Subcutaneous adipose tissue (tissue), 4 donors: ENCODE results near the gene RARS1. TPM values are rescaled to one million over a fixed set of nuclear protein-coding genes. Genes with fewer than 3 reads are reported as not detected.

Experiments
- CTCF ChIP-seq: fragments of 450-650 bp; IDR thresholded peaks from one replicate; pipeline ENCODE4 v1.5.1; 2016; ENCODE audit warnings: low read depth, mild to moderate bottlenecking, control low read depth, antibody characterized with exemption, moderate library complexity
- total RNA-seq, 4 donors: library from RNA; depleted of rRNA; stranded (reverse); fragments of >200 nt; gene quantifications; one replicate each; pipeline ENCODE4 v1.1.0, GENCODE V29; 2016

RARS1 gene
- total RNA-seq, 4 donors from 2014 or later: 49.4 to 71.9 (median 64.1) TPM

- TF ChIP-seq CTCF: no peak
These were observed 5.7 kb upstream of the RARS1 start for GRCh38 chr5:168480601-168481000.

- no peak for TF ChIP-seq CTCF
These were observed 4.9 kb upstream of the RARS1 start for GRCh38 chr5:168481330-168481788.

- TF ChIP-seq CTCF: no peak
These were observed 3.9 kb upstream of the RARS1 start for GRCh38 chr5:168482361-168482760.

- TF ChIP-seq CTCF: no peak
These were observed 2.8 kb downstream of the RARS1 start for GRCh38 chr5:168489059-168489458.

- no peak for TF ChIP-seq CTCF
These were observed 7.8 kb downstream of the RARS1 start for GRCh38 chr5:168494057-168494555.

GRCh38 chr5:168502563-168503237 is 16.4 kb downstream of the RARS1 start:
- TF ChIP-seq CTCF: no peak

GRCh38 chr5:168513861-168514428 is 27.7 kb downstream of the RARS1 start:
- TF ChIP-seq CTCF: no peak
